Activated CD4-positive, alpha-beta T cell treated with anti-CD3 and anti-CD28 coated beads, Interleukin-2, amount 50 U/mL, for 4 hours (primary cell): ENCODE data around the gene CNKSR3.
"Not testable (repeated sequence)": the region's sequence is repeated elsewhere in the genome, so short reads cannot be mapped to it uniquely, and the experiment has no call there.

ENCODE experiments used
- DNase-seq, 2 experiments: peaks; one replicate each; pipeline ENCODE4 v3.0.0-alpha.2; 2020

CNKSR3 gene

DNA sequence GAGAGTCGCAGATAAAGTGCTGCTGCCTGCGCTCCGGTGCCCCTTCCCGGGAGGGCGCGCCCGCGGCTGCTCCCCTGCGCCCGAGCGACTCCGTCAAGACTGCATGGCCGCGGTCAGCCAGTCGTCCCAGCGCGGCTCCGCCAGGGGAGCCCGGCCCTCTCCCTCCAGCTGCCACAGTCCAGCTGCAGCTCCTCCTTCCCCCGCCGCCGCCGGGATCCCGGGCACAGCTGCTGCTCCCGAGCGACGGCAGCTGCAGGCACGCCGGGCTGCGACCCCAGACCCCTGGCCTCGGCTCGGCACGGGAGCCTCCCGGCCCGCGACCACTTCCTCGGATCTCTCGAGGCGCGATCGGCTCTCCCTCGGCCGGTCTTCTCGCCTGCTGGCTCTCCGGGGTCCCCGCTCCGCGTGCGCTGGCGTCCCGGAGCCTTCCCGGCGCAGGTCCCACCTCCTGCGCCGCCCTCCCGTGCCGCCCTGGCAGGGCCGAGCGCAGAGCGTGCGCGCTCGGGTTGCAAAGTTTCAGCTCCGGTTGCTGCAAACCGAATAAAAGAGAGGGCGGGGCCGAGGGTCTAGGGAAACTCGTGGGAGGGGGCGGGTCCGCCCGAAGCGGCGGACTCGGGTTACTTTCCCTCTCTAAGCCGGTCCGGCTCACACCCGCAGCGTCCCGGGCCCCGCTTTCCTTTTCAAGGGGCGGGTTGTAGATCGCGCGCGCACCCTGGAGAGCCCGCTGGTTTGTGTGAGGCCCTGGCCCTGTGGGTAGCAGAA, at the start of gene CNKSR3:
CNKSR3 (minus strand) TSS at position 542 of the 762 bp plus-strand sequence. CDS start 571 bp downstream, outside the sequence.
- DNase-seq = no peak

DNA sequence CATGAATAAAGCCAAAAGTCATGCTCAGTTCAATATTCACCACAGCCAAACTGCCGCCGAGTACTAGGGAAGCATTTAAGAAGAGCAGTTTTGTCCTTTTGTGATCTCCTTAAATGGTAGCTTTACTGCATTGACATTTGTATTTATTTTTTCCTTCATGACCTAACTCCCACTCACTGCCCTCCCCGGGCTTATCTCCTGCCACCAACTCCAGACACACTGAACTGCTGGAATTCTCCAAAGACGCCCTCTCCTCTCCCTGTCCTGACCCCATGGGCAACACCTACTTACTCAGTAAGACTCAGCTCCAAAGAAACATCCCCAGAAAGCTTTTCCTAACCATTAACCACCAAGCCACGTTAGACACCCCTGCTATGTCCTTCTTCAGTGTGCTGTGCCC, 48.5 kb upstream of the CNKSR3 start:
- DNase-seq = no peak

DNA sequence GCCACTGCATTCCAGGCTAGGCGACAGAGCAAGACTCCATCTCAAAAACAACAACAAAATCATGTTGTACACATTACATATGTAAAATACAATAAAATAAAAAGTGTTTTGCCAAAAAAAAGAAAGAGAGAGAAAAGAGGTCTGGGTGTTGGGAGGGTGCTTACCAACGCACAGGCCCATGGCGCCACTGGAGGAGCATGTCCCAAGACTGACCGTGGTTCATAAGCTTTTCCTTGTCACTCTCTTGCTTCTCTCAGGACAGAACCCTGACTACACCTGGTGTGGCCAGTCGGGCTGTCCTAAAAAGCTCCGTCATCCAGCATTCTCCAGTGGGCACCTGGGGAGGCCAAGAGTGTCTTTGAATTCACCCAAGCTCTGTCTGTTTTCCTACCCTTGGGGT, 48.0 kb upstream of the CNKSR3 start:
- DNase-seq = no peak

DNA sequence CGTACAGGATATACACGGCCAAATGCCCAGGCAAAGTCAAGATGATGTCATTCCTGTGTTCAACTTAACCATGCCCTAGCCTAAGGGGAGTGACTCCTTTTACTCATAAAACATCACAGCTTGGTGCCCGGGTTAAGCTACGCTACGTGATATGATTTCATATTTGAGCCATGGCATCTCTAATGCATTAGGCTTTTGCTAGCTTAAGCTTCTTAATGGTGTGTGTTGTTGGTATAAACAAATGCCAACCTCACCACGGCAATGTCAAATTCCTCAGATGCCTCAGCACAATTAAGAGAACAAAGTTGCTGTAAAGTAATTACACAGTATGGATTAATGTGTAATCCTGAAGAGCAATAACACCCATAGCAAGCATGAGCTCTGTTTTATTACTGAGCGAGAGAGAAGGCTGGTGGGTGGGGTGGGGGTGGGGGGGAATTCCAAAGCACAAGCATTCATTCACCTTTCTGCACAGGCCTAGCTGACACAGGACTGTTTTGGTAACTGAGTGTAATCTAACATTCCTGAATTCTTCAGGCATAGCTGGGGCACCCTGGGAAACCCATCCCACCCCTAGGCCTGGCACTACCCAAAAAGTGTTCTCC, 44.7 kb upstream of the CNKSR3 start:
- DNase-seq = no peak

DNA sequence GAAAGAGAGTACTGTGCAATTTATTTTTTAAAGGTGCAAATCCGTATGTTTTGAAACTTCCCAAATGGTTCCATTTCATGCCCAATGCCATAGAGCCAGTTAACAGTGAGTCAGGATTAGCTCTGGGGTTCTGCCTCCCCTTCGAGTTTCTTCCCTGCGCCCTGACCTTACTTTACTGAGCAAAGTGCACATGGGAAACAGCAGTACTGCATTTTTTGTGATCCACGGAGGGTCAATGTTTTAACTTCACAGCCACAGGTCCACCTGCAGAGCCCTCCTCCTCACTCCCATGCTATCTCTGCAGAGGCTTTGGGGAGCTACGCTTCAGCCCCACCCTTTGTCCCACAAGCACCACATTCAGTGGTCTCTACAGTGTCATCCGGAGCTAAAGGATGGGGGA, 44.0 kb upstream of the CNKSR3 start:
- DNase-seq = no peak

DNA sequence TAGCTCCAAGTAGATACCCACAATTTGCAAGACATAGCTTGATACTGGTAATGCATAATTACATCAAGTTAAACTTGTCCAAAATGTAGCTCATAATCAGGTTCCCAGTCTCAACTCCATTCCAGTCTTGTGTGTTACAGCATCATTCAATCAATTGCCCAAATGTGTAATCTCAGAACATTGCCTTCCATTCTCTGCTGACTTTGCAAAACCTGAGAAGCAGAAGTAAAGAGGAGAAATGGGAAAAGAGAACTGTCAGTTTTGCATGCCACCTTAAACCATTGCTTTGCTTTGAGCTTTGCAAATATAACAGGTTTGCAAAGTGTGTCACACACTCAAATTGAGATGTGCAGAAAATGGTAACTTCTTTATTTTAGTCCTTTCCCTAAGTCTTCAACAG, 40.3 kb upstream of the CNKSR3 start:
- DNase-seq = no peak

DNA sequence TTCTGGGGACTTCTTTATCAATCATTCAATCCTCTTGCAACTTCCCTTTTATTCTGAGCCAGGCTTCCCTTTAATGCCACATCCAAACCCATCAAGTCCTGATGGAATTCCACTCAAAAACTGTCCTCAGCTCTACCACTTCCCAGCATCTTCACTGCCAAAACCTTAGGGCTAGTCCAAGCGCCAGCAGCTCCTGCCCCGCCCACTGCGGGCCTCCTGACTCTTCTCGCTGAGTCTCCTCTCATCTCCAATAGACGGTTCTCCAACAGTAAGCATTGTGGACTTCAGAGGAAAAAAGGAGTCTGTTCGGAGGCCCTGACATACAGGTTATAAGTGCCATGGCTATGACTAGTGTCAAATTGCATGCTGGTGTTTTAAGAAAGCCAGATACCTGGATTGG, 38.7 kb upstream of the CNKSR3 start:
- no peak for DNase-seq

DNA sequence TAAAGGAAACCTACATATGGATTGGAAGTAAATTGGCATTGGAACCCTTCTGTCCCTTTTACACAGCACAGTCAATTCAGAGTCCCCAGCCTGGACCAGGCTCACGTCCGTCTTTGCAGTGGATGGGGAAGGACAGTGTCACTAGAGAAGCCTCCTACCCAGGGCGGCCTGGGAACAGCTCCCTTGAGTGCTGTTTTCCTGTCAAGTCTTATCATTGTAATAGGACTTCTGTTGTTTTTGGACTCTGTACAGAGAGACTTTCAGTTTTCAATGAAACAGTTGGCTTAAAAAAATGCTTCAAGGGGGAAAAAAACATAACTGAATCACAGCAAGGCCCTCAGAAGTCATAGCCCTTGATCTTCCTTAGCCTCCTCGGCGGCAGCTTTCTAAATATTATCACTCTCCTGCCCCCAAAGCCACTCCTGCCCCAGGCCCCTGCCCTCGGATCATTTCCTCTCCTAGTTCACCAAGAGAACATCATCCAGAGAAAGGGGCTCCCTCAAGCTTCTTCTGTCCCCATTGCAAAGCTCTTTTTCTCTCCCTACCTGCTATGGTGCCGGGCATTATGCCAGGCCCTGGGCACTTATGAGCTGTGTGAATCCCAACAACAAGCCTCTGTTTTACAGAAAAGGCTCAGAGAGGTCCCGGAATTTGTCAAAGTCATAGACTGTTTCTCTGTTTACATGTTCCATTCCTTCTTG, 37.8 kb upstream of the CNKSR3 start:
- no peak for DNase-seq

DNA sequence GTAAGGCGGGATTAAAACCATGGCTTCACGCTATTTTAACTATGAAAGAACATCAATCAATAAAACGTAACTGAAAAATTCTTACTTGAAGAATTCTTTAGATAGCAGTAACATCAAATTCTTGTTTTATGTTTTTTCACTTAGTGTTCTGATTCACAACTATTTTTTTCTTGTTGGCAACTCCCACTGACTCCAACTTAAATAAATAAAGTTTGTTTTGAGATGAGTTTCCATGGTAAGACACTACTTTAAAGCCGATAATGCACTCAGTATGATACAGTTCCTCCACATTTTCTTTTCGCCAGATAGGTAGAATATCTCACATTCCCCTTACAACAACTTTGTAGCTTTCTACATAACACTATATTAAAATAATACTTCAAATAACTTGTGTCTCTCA, 33.1 kb upstream of the CNKSR3 start:
- DNase-seq = no peak

DNA sequence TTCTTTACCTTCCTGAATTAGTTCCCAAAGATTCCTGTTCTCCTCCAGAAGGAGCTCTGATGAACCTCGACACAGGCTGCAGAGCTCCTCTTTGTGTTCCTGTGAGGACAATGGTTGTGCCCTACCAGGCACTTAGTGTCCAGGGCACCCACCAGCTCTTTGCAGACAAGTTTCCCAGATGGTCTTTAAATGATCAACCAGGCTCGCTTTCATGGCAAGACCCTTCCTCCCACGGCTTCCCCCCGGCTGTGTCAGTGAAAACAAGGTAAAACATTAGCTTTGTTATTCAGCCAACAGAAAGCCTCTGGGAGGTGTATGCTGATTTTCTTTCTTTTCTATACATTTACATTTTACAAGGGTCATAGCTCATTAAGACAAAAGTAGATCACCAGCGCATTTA, 32.3 kb upstream of the CNKSR3 start:
- DNase-seq = no peak

DNA sequence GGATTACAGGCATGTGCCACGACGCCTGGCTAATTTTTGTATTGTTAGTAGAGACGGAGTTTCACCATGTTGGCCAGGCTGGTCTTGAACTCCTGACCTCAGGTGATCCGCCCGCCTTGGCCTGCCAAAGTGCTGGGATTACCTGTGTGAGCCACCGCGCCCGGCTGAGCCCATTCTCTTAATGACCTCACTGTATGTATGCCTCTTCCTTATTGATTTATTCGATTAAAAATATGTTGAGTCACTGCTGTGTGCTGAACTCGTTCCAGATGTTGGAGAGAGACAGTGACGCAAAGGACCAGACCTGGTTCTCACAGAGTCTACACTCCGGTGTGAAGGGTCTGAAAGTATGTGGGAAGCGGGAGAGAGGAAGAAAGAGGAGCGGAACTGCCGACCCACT, 31.4 kb upstream of the CNKSR3 start:
- DNase-seq = not testable (repeated sequence)

DNA sequence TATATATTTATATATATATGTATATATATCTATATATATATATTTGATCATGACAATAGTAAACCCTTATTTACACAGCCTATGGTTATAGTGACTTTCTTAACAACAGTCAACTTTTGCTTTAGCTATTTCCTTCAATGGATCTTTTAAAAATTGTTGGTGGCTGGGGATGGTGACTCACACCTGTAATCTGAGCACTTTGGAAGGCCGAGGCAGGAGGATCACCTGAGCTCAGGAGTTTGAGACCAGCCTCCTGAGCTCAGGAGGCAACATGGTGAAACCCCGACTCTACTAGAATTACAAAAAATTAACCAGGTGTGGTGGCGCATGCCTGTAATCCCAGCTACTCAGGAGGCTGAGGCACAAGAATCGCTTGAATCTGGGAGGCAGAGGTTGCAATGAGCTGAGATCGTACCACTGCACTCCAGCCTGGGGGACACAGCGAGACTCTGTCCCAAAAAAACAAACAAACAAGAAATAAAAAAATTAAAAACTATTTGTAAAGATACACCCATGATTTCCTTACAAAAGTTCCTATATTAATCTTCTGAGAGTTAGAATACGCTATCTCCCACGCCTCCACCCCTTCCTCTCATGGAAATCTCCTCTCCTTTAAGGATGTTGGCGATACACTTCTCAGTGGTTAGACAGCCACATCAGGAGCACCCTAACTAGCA, 29.2 kb upstream of the CNKSR3 start:
- DNase-seq = no peak

DNA sequence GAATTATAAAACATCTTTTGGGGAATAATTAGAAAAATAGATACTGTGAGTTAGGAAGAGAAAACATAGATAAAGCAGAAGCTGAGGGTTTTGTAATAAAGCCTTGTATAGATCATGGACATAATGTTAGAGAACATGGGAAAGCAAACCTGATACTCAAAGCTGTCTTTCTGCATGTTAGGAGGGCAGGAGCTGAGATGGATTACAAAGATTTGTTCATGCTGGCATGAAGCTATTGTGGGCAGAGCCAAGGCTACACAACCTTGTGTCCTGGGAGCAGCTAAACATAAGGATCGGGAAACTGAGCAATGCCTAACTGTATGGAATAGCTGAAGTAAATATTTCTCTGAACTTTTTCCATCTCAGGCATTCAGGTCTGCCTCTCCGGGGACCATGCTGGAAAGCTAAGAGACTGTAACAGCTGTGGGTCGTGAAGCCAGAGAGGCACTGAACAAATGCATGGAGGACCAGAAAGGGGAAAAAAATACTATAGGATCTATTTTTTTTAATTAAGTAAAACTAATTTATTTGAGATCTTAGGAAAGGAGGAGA, 28.2 kb upstream of the CNKSR3 start:
- no peak for DNase-seq

DNA sequence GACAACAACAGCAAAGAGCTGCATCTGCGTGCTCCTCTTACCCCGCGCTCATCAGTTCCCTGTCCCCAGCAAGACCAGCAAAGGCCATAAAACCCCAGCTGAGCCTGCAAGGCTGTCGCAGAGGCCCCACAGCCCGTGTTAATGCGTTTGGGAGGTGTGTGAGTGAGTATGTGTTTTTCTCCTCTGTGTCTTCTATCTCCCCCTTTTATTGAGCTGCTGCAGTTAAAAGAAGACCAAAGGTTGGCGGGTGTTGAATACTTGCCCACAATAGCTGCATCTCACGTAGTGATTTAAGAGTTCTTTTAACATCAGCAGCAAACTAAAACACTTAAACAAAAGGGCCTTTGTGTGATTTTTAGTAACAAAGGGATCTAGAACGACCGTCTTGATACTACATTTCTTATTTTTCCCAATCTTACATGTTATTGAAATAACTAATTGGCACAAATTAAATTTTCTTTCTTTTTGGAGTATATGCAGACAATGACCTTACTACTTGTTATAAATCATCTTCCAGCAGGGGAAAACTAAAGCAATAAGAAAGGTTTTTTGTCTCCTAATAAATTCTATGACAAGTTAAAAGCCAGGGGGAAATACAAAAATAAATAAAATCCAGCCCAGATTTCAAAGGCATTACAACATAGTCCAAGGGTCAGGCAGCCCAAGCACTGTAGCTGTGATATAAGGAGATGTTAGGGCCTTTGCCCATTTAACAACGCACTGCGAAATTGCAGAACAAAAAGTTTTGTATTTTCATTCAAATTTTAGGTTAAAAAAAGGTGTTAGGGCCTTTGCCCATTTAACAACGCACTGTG, 27.2 kb upstream of the CNKSR3 start:
- no peak for DNase-seq

DNA sequence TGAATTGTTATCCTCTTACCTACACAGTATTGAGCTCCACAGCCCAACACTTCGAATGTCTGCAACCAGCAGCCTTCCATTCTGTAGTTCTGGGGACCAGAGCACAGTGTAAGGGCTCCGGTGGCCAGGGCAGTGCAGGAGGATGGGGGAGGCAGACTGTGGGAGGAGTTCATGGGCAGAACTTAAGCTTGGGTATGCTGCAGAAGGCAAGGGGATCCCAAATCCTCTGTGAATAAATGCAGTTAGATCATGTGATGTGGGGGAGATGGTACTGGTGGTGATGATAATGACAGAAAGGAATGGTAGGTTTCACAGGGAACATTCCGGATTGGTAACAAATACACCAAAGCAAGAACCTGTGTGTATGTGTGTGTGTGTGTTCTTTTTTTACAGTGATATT, 26.5 kb upstream of the CNKSR3 start:
- DNase-seq = no peak

DNA sequence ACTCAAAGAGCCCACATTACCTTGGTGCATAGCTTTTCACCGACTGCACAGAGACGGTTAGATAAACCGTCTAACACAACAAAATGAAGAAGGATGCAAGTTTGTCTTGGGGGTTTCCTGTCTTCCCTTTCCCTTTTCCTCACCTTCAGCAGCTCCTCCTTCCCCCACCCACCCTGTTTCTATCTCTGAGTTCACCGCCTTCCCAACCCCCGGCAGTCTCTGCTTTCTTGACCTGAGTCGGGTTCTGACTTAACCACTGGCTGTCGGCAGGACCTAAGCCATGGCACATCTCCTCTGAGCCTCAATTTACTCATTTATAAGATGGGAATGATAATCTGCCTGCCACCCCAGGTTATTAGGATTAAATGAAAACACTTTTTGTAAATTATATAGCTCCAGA, 25.8 kb upstream of the CNKSR3 start:
- no peak for DNase-seq

DNA sequence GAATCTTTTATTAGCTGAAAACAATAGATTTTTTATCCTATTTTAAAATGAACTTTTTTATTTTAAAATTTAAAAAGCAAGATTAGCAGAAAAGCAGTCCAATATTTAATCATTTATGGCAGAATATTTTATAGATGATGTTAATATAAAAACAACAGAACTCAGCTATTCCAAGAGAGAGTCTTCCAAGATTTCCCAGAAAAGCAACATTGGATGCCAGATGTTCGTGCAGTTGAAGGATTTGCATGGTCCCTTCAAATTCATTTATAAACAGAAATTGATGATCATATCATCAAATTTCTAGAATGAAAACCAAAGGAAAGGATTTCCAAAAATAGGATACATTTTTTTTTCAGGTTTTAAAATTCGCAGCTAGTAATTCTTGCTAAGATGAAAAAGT, 25.4 kb upstream of the CNKSR3 start:
- no peak for DNase-seq

DNA sequence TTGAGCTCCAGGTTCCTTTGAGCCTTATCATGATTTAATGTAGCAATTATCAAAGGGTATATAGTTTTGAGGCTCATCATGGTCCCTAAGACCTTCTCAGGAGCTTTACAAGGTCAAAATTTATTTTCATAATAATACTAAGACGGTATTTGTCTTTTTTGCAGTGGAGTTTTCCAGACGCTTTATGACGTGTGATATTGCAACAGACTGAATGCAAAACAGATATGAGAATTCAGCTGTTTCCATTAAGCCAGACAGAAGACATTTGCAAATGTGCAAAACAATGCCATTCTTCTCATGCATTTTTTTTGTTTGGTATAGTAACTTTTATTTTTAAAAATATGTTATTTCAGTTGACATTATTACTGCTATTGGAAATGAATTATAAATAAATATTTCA, 24.7 kb upstream of the CNKSR3 start:
- no peak for DNase-seq

DNA sequence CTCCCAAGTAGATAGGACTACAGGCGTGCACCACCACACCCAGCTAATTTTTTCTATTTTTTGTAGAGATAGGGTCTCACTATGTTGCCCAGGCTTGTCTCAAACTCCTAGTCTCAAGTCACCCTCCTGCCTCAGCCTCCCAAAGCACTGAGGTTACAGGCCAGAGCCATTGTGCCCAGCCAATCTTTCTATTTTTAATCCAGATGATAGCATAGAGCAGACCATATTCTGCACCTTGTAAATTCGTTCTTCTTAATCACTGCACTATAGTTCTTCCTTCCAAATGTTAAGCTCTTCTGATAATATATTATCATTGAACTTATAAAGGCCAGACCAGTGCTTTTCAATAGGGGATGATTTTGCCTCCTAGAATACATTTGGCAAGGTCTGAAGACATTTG, 24.0 kb upstream of the CNKSR3 start:
- DNase-seq = no peak

DNA sequence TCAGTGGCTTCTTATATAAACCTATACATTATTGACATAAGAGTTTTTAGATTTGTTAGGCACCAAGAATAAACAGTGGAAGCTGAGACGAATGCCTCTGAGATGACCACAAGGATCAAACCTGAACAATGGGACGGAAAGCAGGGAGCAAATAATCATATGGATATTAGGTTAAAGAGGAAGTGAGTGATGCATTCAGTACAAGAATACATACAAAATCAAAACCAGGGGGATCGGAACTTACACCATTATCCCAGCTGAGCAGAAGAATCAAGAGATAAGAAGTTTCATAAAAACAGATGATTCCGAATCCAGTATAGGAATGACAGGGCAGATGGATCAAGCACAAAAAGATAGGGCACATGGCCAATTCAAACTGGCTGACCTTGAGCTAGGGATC, 21.9 kb upstream of the CNKSR3 start:
- DNase-seq = no peak

DNA sequence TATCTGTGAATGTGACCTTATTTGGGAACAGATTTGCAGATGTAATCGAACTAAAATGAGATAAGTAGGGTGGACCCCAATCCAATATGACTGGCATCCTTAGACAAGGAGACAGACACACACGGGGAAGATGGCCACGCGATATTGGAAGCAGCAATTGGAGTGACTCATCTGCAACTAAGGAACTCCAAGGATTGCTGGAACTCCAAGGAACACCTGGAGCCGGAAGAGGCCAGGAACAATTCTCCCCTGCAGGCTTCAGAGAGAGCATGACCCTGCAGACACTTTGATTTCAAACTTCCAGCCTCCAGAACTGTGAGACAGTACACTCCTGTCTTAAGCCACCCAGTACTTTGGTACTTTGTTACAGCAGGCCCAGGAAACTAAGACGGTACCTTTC, 19.5 kb upstream of the CNKSR3 start:
- DNase-seq = no peak

DNA sequence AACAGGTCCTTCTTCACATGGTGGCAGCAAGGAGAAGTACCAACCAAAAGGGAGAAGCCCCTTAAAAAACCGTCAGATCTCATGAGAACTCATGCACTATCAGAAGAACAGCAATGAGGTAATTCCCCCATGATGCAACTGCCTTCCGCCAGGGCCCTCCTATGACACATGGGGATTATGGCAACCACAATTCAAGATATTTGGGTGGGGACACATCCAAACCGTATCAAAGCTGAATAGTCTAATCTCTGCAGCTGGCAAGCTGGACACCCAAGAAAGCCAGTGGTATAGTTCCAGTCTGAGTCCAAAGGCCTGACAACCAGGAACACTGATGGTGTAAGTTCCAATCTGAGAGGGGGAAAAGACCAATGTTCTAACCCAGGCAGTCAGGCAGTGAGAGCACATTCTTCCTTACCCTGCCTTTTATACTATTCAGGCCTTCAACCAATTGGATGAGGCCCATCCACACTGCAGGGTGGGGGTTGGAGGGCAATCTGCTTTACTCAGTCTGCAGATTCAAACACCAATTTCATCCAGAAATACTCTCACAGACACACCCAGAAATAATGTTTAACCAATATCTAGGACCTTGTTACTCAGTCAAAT, 17.9 kb upstream of the CNKSR3 start:
- no peak for DNase-seq
